Heart left ventricle (tissue), 16 donors: ENCODE results near the gene R3HDM2. TPM values are rescaled to one million over a fixed set of nuclear protein-coding genes. Genes with fewer than 3 reads are reported as not detected.

Source experiments
- ATAC-seq, 4 donors: fragments of 200-7000 bp; cut with Tn5 transposase; one replicate each; pipeline ENCODE4 v1.9.1; 2020 to 2022; ENCODE audit warnings: moderate library complexity in 4 of 4, mild to moderate bottlenecking in 3 of 4, moderate number of reproducible peaks in 1 of 4
- DNase-seq, 5 donors: peaks; one replicate each; pipeline ENCODE4 v3.0.0-alpha.2; 2020
- H3K27ac ChIP-seq, 12 donors: fragments of 200-600 bp; sonication (generic) in 4 of 12; one replicate each; pipeline versions ENCODE4 v1.5.0 to v1.8.0; 2016 to 2022; ENCODE audit warnings: mild to moderate bottlenecking in 2 of 12
- H3K27me3 ChIP-seq, 9 donors: fragments of 200-600 bp; sonication (generic) in 2 of 9; one replicate each; pipeline versions ENCODE4 v1.5.1 to v1.8.0; 2016 to 2022; ENCODE audit warnings: mild to moderate bottlenecking in 3 of 9
- H3K36me3 ChIP-seq, 9 donors: fragments of 200-600 bp; sonication (generic) in 2 of 9; one replicate each; pipeline versions ENCODE4 v1.5.0 to v1.8.0; 2018 to 2022; ENCODE audit warnings: mild to moderate bottlenecking in 2 of 9
- H3K4me1 ChIP-seq, 12 donors: fragments of 200-600 bp; sonication (generic) in 4 of 12; one replicate each; pipeline versions ENCODE4 v1.5.0 to v1.8.0; 2016 to 2022; ENCODE audit warnings: mild to moderate bottlenecking in 3 of 12
- H3K4me3 ChIP-seq, 12 donors: fragments of 200-600 bp; sonication (generic) in 4 of 12; one replicate each; pipeline versions ENCODE4 v1.5.0 to v1.8.0; 2017 to 2022; ENCODE audit warnings: mild to moderate bottlenecking in 9 of 12, moderate library complexity in 4 of 12
- H3K9me3 ChIP-seq, 12 donors: fragments of 200-600 bp; sonication (generic) in 4 of 12; one replicate each; pipeline versions ENCODE4 v1.5.0 to v1.8.0; 2016 to 2022; ENCODE audit warnings: mild to moderate bottlenecking in 1 of 12
- CTCF ChIP-seq, 12 donors: fragments of 200-600 bp; sonication (generic) in 4 of 12; IDR thresholded peaks; one replicate each; pipeline versions ENCODE4 v1.5.0 to v1.8.0; 2018 to 2022; ENCODE audit warnings: antibody characterized with exemption in 12 of 12, mild to moderate bottlenecking in 5 of 12
- POLR2A ChIP-seq, 2 donors: fragments of 450-650 bp; IDR thresholded peaks; one replicate each; pipeline ENCODE4 v1.6.1; 2017; ENCODE audit warnings: antibody characterized with exemption in 2 of 2, mild to moderate bottlenecking in 2 of 2, moderate library complexity in 2 of 2
- WGBS, 4 donors: extraction: QIAGEN DNeasy Blood & Tissue Kit in 2 of 4; methylation state at CpG; one replicate each; pipeline versions ENCODE4 v1.1.5 to v1.1.7; 2013 to 2018; 5-methylcytosine and 5-hydroxymethylcytosine counted together
- intact Hi-C, 10 donors: fragments of 100-400 bp; cut with DNase I; formaldehyde crosslinking; loops; one replicate each; pipeline versions ENCODE4 v1.11.1 to v1.14.2; 2022
- polyA plus RNA-seq, 2 donors: library from polyadenylated mRNA; stranded (reverse); fragments of 200-250 nt; gene quantifications; one replicate each; pipeline ENCODE4 v1.2.3, GENCODE V29; 2013
- total RNA-seq, 9 donors: library from RNA; depleted of rRNA in 2 of 9; stranded (reverse); fragments of >200 nt in 2 of 9; fragmentation: NEBNext Ultra II Directional in 3 of 9; extraction: Animal tissue kit (Norgen Biotek cat#: 25700) in 3 of 9; gene quantifications; one replicate each; pipeline versions ENCODE4 v1.1.0 to v1.2.4, GENCODE V29; 2016 to 2023
- donor health status: ischemic (EF 13 %, LVEDD 7.1; RV severe dilation, severe dysfunction).
- donor health status: healthy with polysubstance abuse.
- donor health status: DM: no; HTN: yes; CAD: no.
- donor health status: DM: no; HTN: no; CAD: no.
- donor health status: ischemic (EF 25% LVEDD 6.9; RV normal size, moderate dysfunction).
- donor health status: ischemic (EF 25% LVEDD 5.7; RV mildly dilated, moderate dysfunction).
- donor health status: healthy.
- donor health status: DM: yes; HTN: yes; CAD: no.
- donor health status: ischemic (EF 35%, LVEDD 5.7; RV mildly dilated, moderate dysfunction).
- donor health status: nonischemic (EF 11% LVEDD 7.7; RV severe dilation, severe dysfunction).
- donor health status: DM: yes; HTN: yes; CAD: no.
- donor health status: PGD.
- donor health status: ischemic (EF 29% LVEDD 5.4; RV normal size, mild dysfunction).
- donor health status: nonischemic (EF 23%, LVEDD 6.1; RV moderate dilation, normal function).

Gene R3HDM2
- total and polyA plus RNA-seq, 11 donors = 12.7 to 102 (median 59.8) TPM

GRCh38 chr12:57207731-57208630 lies 222.9 kb downstream of the R3HDM2 start:
- DNase-seq (peak in 1 of 5 donors; percentile 27), ATAC-seq (peak in 3 of 4 donors; percentile 1 to 3 (median 2))
- intact Hi-C loops = no loop called here
- peaks cover 6 to 25% (median 18%) of the 10 kb centered on the region in 12 donors for H3K4me1 ChIP-seq
- H3K4me3 ChIP-seq = no peak overlapping the region
- H3K36me3 ChIP-seq = peaks cover 0 to 99% (median 69%) of the 10 kb centered on the region in 9 donors
- H3K9me3 ChIP-seq = no peaks in the 10 kb centered on the region
- 86 to 92% (median 87%) methylated on average over 27 to 29 of the region's 29 CpGs for WGBS, 4 donors
- TF ChIP-seq CTCF (IDR thresholded peaks at IDR 0.05) (no peak), POLR2A (IDR thresholded peaks at IDR 0.05) (no peak)
- H3K27ac ChIP-seq = peak overlapping the region; percentile 22 to 84 (median 66)
- H3K27me3 ChIP-seq = no peaks in the 10 kb centered on the region

- WGBS, 4 donors = 84 to 94% (median 91%) methylated on average over 5 to 7 of the region's 7 CpGs
- intact Hi-C loops = no loop called here
- TF ChIP-seq POLR2A (IDR thresholded peaks at IDR 0.05) (no peak), CTCF (IDR thresholded peaks at IDR 0.05) (no peak)
Measured at GRCh38 chr12:57205931-57206330, 224.9 kb downstream of the R3HDM2 start.

DNA sequence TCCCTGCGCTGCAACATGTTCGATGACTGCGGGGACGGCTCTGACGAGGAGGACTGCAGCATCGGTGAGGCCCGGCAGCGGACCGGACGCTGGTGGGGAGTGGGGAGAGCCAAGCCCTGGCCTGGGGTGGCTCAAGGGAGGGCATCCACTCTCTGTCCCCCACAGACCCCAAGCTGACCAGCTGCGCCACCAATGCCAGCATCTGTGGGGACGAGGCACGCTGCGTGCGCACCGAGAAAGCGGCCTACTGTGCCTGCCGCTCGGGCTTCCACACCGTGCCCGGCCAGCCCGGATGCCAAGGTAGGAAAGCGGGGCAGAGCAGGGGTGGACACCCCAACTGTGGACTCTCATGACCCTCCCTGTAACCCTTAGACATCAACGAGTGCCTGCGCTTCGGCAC lies 225.7 kb downstream of the R3HDM2 start:
- Histone ChIP-seq H3K27ac (no peak overlapping the region), H3K36me3 (peaks cover 0 to 100% (median 77%) of the 10 kb centered on the region in 9 donors), H3K4me3 (no peak overlapping the region), H3K9me3 (no peaks in the 10 kb centered on the region), H3K4me1 (peaks cover 6 to 19% (median 16%) of the 10 kb centered on the region in 12 donors), H3K27me3 (no peaks in the 10 kb centered on the region)
- 96 to 97% (median 97%) methylated on average over 6 to 26 of the region's 26 CpGs for WGBS, 4 donors
- DNase-seq (no peak), ATAC-seq (no peak)
- intact Hi-C loops = no loop called here
- TF ChIP-seq CTCF (IDR thresholded peaks at IDR 0.05) (no peak), POLR2A (IDR thresholded peaks at IDR 0.05) (no peak)

More at GRCh38 chr12:57205931-57206330, 224.9 kb downstream of the R3HDM2 start:
- no peak for ATAC-seq
- peaks cover 6 to 19% (median 16%) of the 10 kb centered on the region in 12 donors for H3K4me1 ChIP-seq
- H3K4me3 ChIP-seq = no peak overlapping the region
- H3K9me3 ChIP-seq = no peaks in the 10 kb centered on the region
- H3K27ac ChIP-seq = no peak overlapping the region
- peaks cover 0 to 100% (median 76%) of the 10 kb centered on the region in 9 donors for H3K36me3 ChIP-seq
- DNase-seq = peak in 1 of 5 donors; percentile 26
- no peaks in the 10 kb centered on the region for H3K27me3 ChIP-seq

GRCh38 chr12:57204454-57204853 lies 226.4 kb downstream of the R3HDM2 start:
- Histone ChIP-seq H3K9me3 (no peaks in the 10 kb centered on the region), H3K27me3 (no peaks in the 10 kb centered on the region), H3K4me1 (peaks cover 6 to 17% (median 16%) of the 10 kb centered on the region in 12 donors), H3K4me3 (no peak overlapping the region), H3K27ac (no peak overlapping the region), H3K36me3 (peaks cover 0 to 100% (median 85%) of the 10 kb centered on the region in 9 donors)
- ATAC-seq (no peak), DNase-seq (no peak)
- intact Hi-C loops = no loop called here
- no peak for TF ChIP-seq CTCF (IDR thresholded peaks at IDR 0.05)
- TF ChIP-seq POLR2A (IDR thresholded peaks at IDR 0.05) = no peak
- WGBS, 4 donors = 89 to 93% (median 92%) methylated on average over 16 to 19 of the region's 19 CpGs
